Panc1 (cell line): ENCODE measurements around the gene HNRNPUL1.

ENCODE experiments used
- POLR2AphosphoS5 ChIP-seq: IDR thresholded peaks from 2 replicates; pipeline ENCODE4 v1.6.1; 2012; ENCODE audit warnings: mild to moderate bottlenecking, low read depth, low read length, moderate library complexity
- TCF7L2 ChIP-seq: IDR thresholded peaks from 2 replicates; pipeline ENCODE4 v1.6.1; 2011; ENCODE audit warnings: mild to moderate bottlenecking, low read depth, low read length, inconsistent platforms
- TF ChIP-seq, protein P1 (sequence below), 2 experiments: IDR thresholded peaks; 2 replicates each; pipeline ENCODE4 v1.6.1; 2011 to 2012; ENCODE audit warnings: low read depth in 2 of 2, control low read depth in 1 of 2, low read length in 1 of 2, mild to moderate bottlenecking in 1 of 2, moderate library complexity in 1 of 2; ENCODE audit not compliant: insufficient read depth in 1 of 2
- TF ChIP-seq, protein P2 (sequence below): fragments of 450-650 bp; IDR thresholded peaks from 2 replicates; pipeline ENCODE4 v1.5.1; 2017; ENCODE audit warnings: mild to moderate bottlenecking

DNA sequence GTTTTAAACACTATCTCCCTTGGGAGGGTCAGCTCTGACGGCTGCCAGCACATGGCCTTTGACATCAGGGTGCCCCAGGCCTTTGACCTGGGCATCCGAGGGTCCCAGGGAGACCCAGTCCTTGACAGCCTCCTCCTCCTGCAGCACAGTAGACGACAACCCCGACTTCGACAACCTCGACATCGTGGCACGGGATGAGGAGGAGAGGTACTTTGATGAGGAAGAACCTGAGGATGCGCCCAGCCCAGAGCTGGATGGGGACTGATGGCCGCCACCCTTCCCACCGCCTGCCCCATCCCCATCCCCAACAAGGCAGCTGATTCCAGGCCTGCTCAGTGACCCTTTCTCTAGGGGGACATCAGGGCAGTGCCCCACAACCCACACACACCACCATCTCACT, 58.3 kb downstream of the HNRNPUL1 start:
- TF ChIP-seq, protein P1, sequence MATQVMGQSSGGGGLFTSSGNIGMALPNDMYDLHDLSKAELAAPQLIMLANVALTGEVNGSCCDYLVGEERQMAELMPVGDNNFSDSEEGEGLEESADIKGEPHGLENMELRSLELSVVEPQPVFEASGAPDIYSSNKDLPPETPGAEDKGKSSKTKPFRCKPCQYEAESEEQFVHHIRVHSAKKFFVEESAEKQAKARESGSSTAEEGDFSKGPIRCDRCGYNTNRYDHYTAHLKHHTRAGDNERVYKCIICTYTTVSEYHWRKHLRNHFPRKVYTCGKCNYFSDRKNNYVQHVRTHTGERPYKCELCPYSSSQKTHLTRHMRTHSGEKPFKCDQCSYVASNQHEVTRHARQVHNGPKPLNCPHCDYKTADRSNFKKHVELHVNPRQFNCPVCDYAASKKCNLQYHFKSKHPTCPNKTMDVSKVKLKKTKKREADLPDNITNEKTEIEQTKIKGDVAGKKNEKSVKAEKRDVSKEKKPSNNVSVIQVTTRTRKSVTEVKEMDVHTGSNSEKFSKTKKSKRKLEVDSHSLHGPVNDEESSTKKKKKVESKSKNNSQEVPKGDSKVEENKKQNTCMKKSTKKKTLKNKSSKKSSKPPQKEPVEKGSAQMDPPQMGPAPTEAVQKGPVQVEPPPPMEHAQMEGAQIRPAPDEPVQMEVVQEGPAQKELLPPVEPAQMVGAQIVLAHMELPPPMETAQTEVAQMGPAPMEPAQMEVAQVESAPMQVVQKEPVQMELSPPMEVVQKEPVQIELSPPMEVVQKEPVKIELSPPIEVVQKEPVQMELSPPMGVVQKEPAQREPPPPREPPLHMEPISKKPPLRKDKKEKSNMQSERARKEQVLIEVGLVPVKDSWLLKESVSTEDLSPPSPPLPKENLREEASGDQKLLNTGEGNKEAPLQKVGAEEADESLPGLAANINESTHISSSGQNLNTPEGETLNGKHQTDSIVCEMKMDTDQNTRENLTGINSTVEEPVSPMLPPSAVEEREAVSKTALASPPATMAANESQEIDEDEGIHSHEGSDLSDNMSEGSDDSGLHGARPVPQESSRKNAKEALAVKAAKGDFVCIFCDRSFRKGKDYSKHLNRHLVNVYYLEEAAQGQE (IDR thresholded peaks at IDR 0.05; ENCODE audit: insufficient read depth in 1 of 2, low read depth in 2 of 2, low read length in 1 of 2): no peak
- TF ChIP-seq, protein P2, sequence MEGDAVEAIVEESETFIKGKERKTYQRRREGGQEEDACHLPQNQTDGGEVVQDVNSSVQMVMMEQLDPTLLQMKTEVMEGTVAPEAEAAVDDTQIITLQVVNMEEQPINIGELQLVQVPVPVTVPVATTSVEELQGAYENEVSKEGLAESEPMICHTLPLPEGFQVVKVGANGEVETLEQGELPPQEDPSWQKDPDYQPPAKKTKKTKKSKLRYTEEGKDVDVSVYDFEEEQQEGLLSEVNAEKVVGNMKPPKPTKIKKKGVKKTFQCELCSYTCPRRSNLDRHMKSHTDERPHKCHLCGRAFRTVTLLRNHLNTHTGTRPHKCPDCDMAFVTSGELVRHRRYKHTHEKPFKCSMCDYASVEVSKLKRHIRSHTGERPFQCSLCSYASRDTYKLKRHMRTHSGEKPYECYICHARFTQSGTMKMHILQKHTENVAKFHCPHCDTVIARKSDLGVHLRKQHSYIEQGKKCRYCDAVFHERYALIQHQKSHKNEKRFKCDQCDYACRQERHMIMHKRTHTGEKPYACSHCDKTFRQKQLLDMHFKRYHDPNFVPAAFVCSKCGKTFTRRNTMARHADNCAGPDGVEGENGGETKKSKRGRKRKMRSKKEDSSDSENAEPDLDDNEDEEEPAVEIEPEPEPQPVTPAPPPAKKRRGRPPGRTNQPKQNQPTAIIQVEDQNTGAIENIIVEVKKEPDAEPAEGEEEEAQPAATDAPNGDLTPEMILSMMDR: no peak
- TF ChIP-seq TCF7L2 (no peak), POLR2AphosphoS5 (no peak)
